Endothelial cell of umbilical vein (primary cell): ENCODE measurements around the gene SHISA2. TPM values are rescaled to one million over a fixed set of nuclear protein-coding genes. Genes with fewer than 3 reads are reported as not detected.

ENCODE experiments used
- BruUV-seq: library from RNA; stranded (reverse); fragments of 400-500 nt; replicated peaks from 2 replicates; lab custom pipeline; 2021; lab: Mats Ljungman, UMichigan
- CTCF ChIA-PET: fragments of 300-600, 350-600 bp; sonication (Branson Sonifier 250); formaldehyde crosslinking; loops from one replicate; lab custom pipeline; 2021; ENCODE audit warnings: antibody characterized with exemption, inconsistent platforms; lab: Charles Lee
- POLR2A ChIA-PET: fragments of 300-600, 350-600 bp; sonication (Branson Sonifier 250); formaldehyde crosslinking; loops from one replicate; lab custom pipeline; 2021; ENCODE audit warnings: antibody characterized with exemption, inconsistent platforms; lab: Charles Lee
- DNase-seq: peaks from one replicate; pipeline ENCODE4 v3.0.0-alpha.2; 2011; ENCODE audit warnings: low read depth, low spot score
- FAIRE-seq: peaks from 2 replicates; lab custom pipeline; 2011; peaks lifted over from hg19 to GRCh38; lab: Jason Lieb, UNC
- H2AFZ ChIP-seq: 2 replicates; pipeline ENCODE4 v1.6.0; 2012; ENCODE audit warnings: low read depth, low read length, control low read depth, inconsistent platforms
- H3K27ac ChIP-seq: 2 replicates; pipeline ENCODE4 v1.5.1; 2011; ENCODE audit warnings: low read depth, mild to moderate bottlenecking, control low read depth, low read length, moderate library complexity; ENCODE audit not compliant: insufficient read depth
- H3K27me3 ChIP-seq, 2 experiments: 2 replicates each; pipeline versions ENCODE4 v1.6.0 to v1.6.1; 2011; ENCODE audit warnings: low read length in 2 of 2, mixed read lengths in 1 of 2; ENCODE audit not compliant: control insufficient read depth in 2 of 2, insufficient read depth in 2 of 2
- H3K36me3 ChIP-seq, 2 experiments: 2 replicates in 1 of 2; 3 replicates in 1 of 2; pipeline ENCODE4 v1.5.1; 2011; ENCODE audit warnings: low read length in 2 of 2, mild to moderate bottlenecking in 1 of 2, moderate library complexity in 1 of 2; ENCODE audit not compliant: control insufficient read depth in 2 of 2, insufficient read depth in 2 of 2; ENCODE audit errors: extremely low read depth in 1 of 2
- H3K4me1 ChIP-seq: 3 replicates; pipeline ENCODE4 v1.5.1; 2011; ENCODE audit warnings: mild to moderate bottlenecking, low read length; ENCODE audit not compliant: control insufficient read depth, insufficient read depth; ENCODE audit errors: extremely low read depth
- H3K4me2 ChIP-seq: 2 replicates; pipeline ENCODE4 v1.6.1; 2011; ENCODE audit warnings: low read length, control low read depth, mixed read lengths; ENCODE audit not compliant: insufficient read depth
- H3K4me3 ChIP-seq, 3 experiments: fragments of 200-600 bp in 1 of 3; sonication (generic), shearing (Covaris generic) in 1 of 3; replicated peaks in 1 of 3; 2 replicates each; pipeline ENCODE4 v1.5.1; 2011 to 2016; ENCODE audit warnings: control low read depth in 3 of 3, low read length in 3 of 3, mild to moderate bottlenecking in 2 of 3, inconsistent platforms in 1 of 3, low read depth in 1 of 3, moderate library complexity in 1 of 3; ENCODE audit not compliant: insufficient read depth in 1 of 3
- H3K79me2 ChIP-seq: 2 replicates; pipeline ENCODE4 v1.6.0; 2012; ENCODE audit warnings: low read length, inconsistent platforms; ENCODE audit not compliant: control insufficient read depth, insufficient read depth
- H3K9ac ChIP-seq: replicated peaks from 2 replicates; pipeline ENCODE3; 2011; ENCODE audit warnings: low read length, control low read depth; ENCODE audit not compliant: insufficient read depth; ENCODE audit errors: extremely low read depth
- H3K9me1 ChIP-seq: replicated peaks from 3 replicates; pipeline ENCODE4 v1.6.0; 2011; ENCODE audit warnings: mild to moderate bottlenecking, low read length; ENCODE audit not compliant: control insufficient read depth, insufficient read depth; ENCODE audit errors: extremely low read depth
- H3K9me3 ChIP-seq: replicated peaks from 2 replicates; pipeline ENCODE4 v1.5.1; 2012; ENCODE audit warnings: low read length, inconsistent platforms; ENCODE audit not compliant: control insufficient read depth, insufficient read depth
- H4K20me1 ChIP-seq: replicated peaks from 2 replicates; pipeline ENCODE3; 2011; ENCODE audit warnings: mild to moderate bottlenecking, low read length; ENCODE audit not compliant: control insufficient read depth, insufficient read depth; ENCODE audit errors: extremely low read depth
- EZH2 ChIP-seq: IDR thresholded peaks from 2 replicates; pipeline ENCODE4 v1.6.1; 2012; ENCODE audit warnings: borderline replicate concordance, low read depth, mild to moderate bottlenecking, moderate library complexity, low read length, inconsistent platforms; ENCODE audit not compliant: severe bottlenecking
- FOS ChIP-seq: IDR thresholded peaks from 2 replicates; pipeline ENCODE4 v1.6.1; 2011; ENCODE audit warnings: mild to moderate bottlenecking, low read length, moderate library complexity, borderline replicate concordance; ENCODE audit not compliant: insufficient read depth
- GATA2 ChIP-seq: IDR thresholded peaks from 2 replicates; pipeline ENCODE4 v1.7.0; 2011; ENCODE audit warnings: low read depth, mild to moderate bottlenecking, moderate library complexity, mixed read lengths, low read length; ENCODE audit not compliant: insufficient read length, insufficient read depth
- JUN ChIP-seq: IDR thresholded peaks from 2 replicates; pipeline ENCODE4 v1.6.1; 2011; ENCODE audit warnings: borderline replicate concordance, low read depth; ENCODE audit not compliant: insufficient read length, insufficient read depth
- MYC ChIP-seq: IDR thresholded peaks from one replicate; pipeline ENCODE4 v1.6.1; 2011; ENCODE audit warnings: mild to moderate bottlenecking, low read depth, low read length
- POLR2A ChIP-seq: IDR thresholded peaks from 2 replicates; pipeline ENCODE4 v1.6.1; 2012; ENCODE audit warnings: low read depth, mild to moderate bottlenecking, control low read depth, low read length
- POLR2AphosphoS5 ChIP-seq: IDR thresholded peaks from 2 replicates; pipeline ENCODE4 v1.6.1; 2012; ENCODE audit warnings: low read depth, mild to moderate bottlenecking, control low read depth, low read length, moderate library complexity; ENCODE audit not compliant: insufficient read depth
- dilution Hi-C: fragments of 300-500 bp; cut with MboI; formaldehyde crosslinking; loops from one replicate; pipeline ENCODE4 v1.15.0; 2019; ENCODE audit warnings: low sequenced_read_pairs; ENCODE audit not compliant: extremely low pct_ligation_motif_present
- intact Hi-C: fragments of 100-400 bp; cut with micrococcal nuclease; formaldehyde crosslinking; loops from one replicate; pipeline ENCODE4 v1.10.0; 2022
- polyA plus RNA-seq, 4 experiments: library from polyadenylated mRNA; depleted of rRNA in 3 of 4; stranded (reverse) in 3 of 4; unstranded in 1 of 4; fragments of >200 nt; gene quantifications; 2 replicates each; pipeline versions ENCODE4 v1.2.1 to v1.2.3, GENCODE V29; 2011 to 2012; ENCODE audit warnings: missing spikeins in 1 of 4
- total RNA-seq: library from RNA; stranded (reverse); gene quantifications from 2 replicates; pipeline ENCODE4 v1.2.3, GENCODE V29; 2021
- TF ChIP-seq, protein P1 (sequence below), 2 donors: IDR thresholded peaks; 1 replicate in 1 of 2; 2 replicates in 1 of 2; pipeline ENCODE4 v1.5.1; 2011; ENCODE audit warnings: low read length in 2 of 2, mild to moderate bottlenecking in 2 of 2, moderate library complexity in 2 of 2, control low read depth in 1 of 2, inconsistent platforms in 1 of 2, low read depth in 1 of 2; ENCODE audit not compliant: insufficient read depth in 1 of 2; ENCODE audit errors: extremely low read depth in 1 of 2
- TF ChIP-seq, protein P2 (sequence below): IDR thresholded peaks from 2 replicates; pipeline ENCODE4 v1.6.1; 2011; ENCODE audit not compliant: insufficient read depth, insufficient read length

The SHISA2 gene
- total and polyA plus RNA-seq, 2 donors (not counting 3 experiments of a cell fraction or from before 2014, with no cell fraction given), result 1.5 to 2.5 TPM

DNA sequence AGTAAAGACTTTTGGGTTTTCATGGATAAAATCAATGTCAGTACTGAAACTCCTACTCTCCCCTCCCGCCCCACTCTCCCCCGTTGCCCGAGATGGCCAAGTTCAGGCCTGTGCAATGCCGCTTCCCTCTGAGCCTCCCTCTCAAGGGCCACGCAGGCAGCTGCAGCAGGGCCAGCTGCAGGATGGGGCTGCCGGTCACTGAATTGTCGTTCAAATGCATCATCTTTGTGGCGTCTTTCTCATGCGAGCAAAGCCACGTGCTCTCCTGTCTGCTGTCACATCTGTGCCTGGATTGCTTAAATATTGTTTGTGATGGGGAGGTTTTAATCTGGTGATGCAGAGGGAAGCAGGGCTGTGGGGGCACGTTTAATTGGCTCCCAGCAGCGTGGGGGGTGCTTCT is 26.6 kb downstream of the SHISA2 start:
- Histone ChIP-seq H3K79me2 (no peaks in the 10 kb centered on the region), H3K4me1 (peaks cover 31% of the 10 kb centered on the region), H3K9me3 (no peaks in the 10 kb centered on the region), H3K36me3 (no peaks in the 10 kb centered on the region), H3K27me3 (no peaks in the 10 kb centered on the region), H3K4me2 (no peak overlapping the region), H4K20me1 (no peaks in the 10 kb centered on the region), H3K27ac (no peak overlapping the region), H3K9ac (no peak overlapping the region), H3K4me3 (no peak overlapping the region), H2AFZ (no peak overlapping the region), H3K9me1 (no peaks in the 10 kb centered on the region)
- no TSS peak for BruUV-seq
- TF ChIP-seq GATA2 (no peak), JUN (no peak), EZH2 (no peak), MYC (no peak), POLR2AphosphoS5 (no peak), POLR2A (no peak), FOS (no peak)
- TF ChIP-seq, protein P1, sequence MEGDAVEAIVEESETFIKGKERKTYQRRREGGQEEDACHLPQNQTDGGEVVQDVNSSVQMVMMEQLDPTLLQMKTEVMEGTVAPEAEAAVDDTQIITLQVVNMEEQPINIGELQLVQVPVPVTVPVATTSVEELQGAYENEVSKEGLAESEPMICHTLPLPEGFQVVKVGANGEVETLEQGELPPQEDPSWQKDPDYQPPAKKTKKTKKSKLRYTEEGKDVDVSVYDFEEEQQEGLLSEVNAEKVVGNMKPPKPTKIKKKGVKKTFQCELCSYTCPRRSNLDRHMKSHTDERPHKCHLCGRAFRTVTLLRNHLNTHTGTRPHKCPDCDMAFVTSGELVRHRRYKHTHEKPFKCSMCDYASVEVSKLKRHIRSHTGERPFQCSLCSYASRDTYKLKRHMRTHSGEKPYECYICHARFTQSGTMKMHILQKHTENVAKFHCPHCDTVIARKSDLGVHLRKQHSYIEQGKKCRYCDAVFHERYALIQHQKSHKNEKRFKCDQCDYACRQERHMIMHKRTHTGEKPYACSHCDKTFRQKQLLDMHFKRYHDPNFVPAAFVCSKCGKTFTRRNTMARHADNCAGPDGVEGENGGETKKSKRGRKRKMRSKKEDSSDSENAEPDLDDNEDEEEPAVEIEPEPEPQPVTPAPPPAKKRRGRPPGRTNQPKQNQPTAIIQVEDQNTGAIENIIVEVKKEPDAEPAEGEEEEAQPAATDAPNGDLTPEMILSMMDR (IDR thresholded peaks at IDR 0.05; ENCODE audit: extremely low read depth in 1 of 2, insufficient read depth in 1 of 2, low read depth in 1 of 2, low read length in 2 of 2), result no peak
- TF ChIP-seq, protein P2, sequence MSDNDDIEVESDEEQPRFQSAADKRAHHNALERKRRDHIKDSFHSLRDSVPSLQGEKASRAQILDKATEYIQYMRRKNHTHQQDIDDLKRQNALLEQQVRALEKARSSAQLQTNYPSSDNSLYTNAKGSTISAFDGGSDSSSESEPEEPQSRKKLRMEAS, result no peak
- ChIA-PET POLR2A (no interaction called here), CTCF (interaction anchor here (0.5 to 1.9 kb wide), 6 partner anchors 11 to 44 kb away, joined by 3 to 6 read pairs (median 4); no protein-coding TSS in a partner anchor)
- dilution Hi-C loops (no loop called here), intact Hi-C loops (loop anchor here (5.0 kb wide), 1 partner anchor 247 kb away; no protein-coding TSS in a partner anchor)
- DNase-seq, result no peak
- FAIRE-seq, result no peak
